SK-N-SH treated with all-trans-retinoic acid at 6 μM for 48 hours (cell line): ENCODE measurements around the gene ARHGEF40.

Experiments
- ATAC-seq: fragments of 200-7000 bp; cut with Tn5 transposase; 3 replicates; pipeline ENCODE4 v1.9.1; 2020; ENCODE audit warnings: mild to moderate bottlenecking, moderate library complexity
- ARNTL ChIP-seq: fragments of 450-650 bp; formaldehyde crosslinking; IDR thresholded peaks from 2 replicates; pipeline ENCODE4 v1.5.0; 2020; ENCODE audit warnings: low read depth, mild to moderate bottlenecking, moderate library complexity, borderline replicate concordance
- BACH2 ChIP-seq: fragments of 250-450 bp; sonication (Bioruptor Pico); IDR thresholded peaks from 2 replicates; pipeline ENCODE4 v1.9.0; 2021; ENCODE audit warnings: mild to moderate bottlenecking, borderline replicate concordance
- CREB5 ChIP-seq: fragments of 250-450 bp; sonication (Bioruptor Pico); IDR thresholded peaks from 2 replicates; pipeline ENCODE4 v1.5.1; 2020; ENCODE audit warnings: low read depth, mild to moderate bottlenecking, moderate library complexity
- CSRNP3 ChIP-seq: fragments of 250-450 bp; sonication (Bioruptor Pico); IDR thresholded peaks from 2 replicates; pipeline ENCODE4 v1.5.1; 2021; ENCODE audit warnings: mild to moderate bottlenecking, moderate library complexity
- ESRRG ChIP-seq: fragments of 250-450 bp; sonication (Bioruptor Pico); IDR thresholded peaks from 2 replicates; pipeline ENCODE4 v1.6.1; 2021; ENCODE audit warnings: mild to moderate bottlenecking
- GLIS3 ChIP-seq: fragments of 250-450 bp; sonication (Bioruptor Pico); IDR thresholded peaks from 2 replicates; pipeline ENCODE4 v1.5.0; 2020; ENCODE audit warnings: mild to moderate bottlenecking, moderate library complexity
- OSR1 ChIP-seq: fragments of 250-450 bp; sonication (Bioruptor Pico); IDR thresholded peaks from 2 replicates; pipeline ENCODE4 v1.8.0; 2022; ENCODE audit warnings: moderate library complexity, mild to moderate bottlenecking, inconsistent platforms
- PATZ1 ChIP-seq: fragments of 250-450 bp; sonication (Bioruptor Pico); IDR thresholded peaks from 2 replicates; pipeline ENCODE4 v1.8.0; 2020; ENCODE audit warnings: mild to moderate bottlenecking, moderate library complexity, borderline replicate concordance
- POU6F1 ChIP-seq: fragments of 250-450 bp; sonication (Bioruptor Pico); IDR thresholded peaks from 2 replicates; pipeline ENCODE4 v1.8.0; 2021; ENCODE audit warnings: low read depth, mild to moderate bottlenecking, moderate library complexity, borderline replicate concordance
- PPARA ChIP-seq: fragments of 250-450 bp; sonication (Bioruptor Pico); IDR thresholded peaks from 2 replicates; pipeline ENCODE4 v1.5.0; 2020; ENCODE audit warnings: mild to moderate bottlenecking, borderline replicate concordance
- RARB ChIP-seq: fragments of 250-450 bp; sonication (Bioruptor Pico); IDR thresholded peaks from 2 replicates; pipeline ENCODE4 v1.8.0; 2021; ENCODE audit warnings: mild to moderate bottlenecking, moderate library complexity
- TOX ChIP-seq: fragments of 250-450 bp; sonication (Bioruptor Pico); IDR thresholded peaks from 2 replicates; pipeline ENCODE4 v1.8.0; 2021; ENCODE audit warnings: mild to moderate bottlenecking, moderate library complexity, borderline replicate concordance
- TSHZ2 ChIP-seq: fragments of 250-450 bp; sonication (Bioruptor Pico); IDR thresholded peaks from 2 replicates; pipeline ENCODE4 v1.5.0; 2020; ENCODE audit warnings: mild to moderate bottlenecking, moderate library complexity
- ZC3H10 ChIP-seq: fragments of 250-450 bp; sonication (Bioruptor Pico); IDR thresholded peaks from 2 replicates; pipeline ENCODE4 v1.5.1; 2021; ENCODE audit warnings: mild to moderate bottlenecking, moderate library complexity
- ZFP30 ChIP-seq: fragments of 450-650 bp; formaldehyde crosslinking; IDR thresholded peaks from 2 replicates; pipeline ENCODE4 v1.5.0; 2022; ENCODE audit warnings: mild to moderate bottlenecking, moderate library complexity
- ZNF8 ChIP-seq: fragments of 450-650 bp; formaldehyde crosslinking; IDR thresholded peaks from 2 replicates; pipeline ENCODE4 v1.5.0; 2020; ENCODE audit warnings: mild to moderate bottlenecking, moderate library complexity

Gene ARHGEF40

GRCh38 chr14:21050597-21050996 is 19.5 kb upstream of the ARHGEF40 start:
- no peak for ATAC-seq
- no peak for TF ChIP-seq CSRNP3
- TF ChIP-seq ESRRG = no peak
- no peak for TF ChIP-seq CREB5 (CRISPR knock-in tag)
- TF ChIP-seq TOX (CRISPR knock-in tag) = no peak

- ATAC-seq = no peak
- no peak for TF ChIP-seq GLIS3 (CRISPR knock-in tag)
- TF ChIP-seq PPARA (CRISPR knock-in tag) = no peak
These were observed 16.7 kb upstream of the ARHGEF40 start for GRCh38 chr14:21053184-21054122.

- ATAC-seq = no peak
- TF ChIP-seq PPARA (CRISPR knock-in tag) = no peak
- TF ChIP-seq TSHZ2 = no peak
- TF ChIP-seq BACH2 (CRISPR knock-in tag) = no peak
- no peak for TF ChIP-seq RARB (CRISPR knock-in tag)
- no peak for TF ChIP-seq OSR1 (CRISPR knock-in tag)
- no peak for TF ChIP-seq POU6F1
- no peak for TF ChIP-seq ZNF8 (CRISPR knock-in tag)
- no peak for TF ChIP-seq PATZ1 (CRISPR knock-in tag)
- no peak for TF ChIP-seq ARNTL (CRISPR knock-in tag)
- no peak for TF ChIP-seq ZC3H10 (CRISPR knock-in tag)
- TF ChIP-seq, all 23 proteins: peak for 0
These were observed 15.9 kb upstream of the ARHGEF40 start for GRCh38 chr14:21054123-21054767.

GRCh38 chr14:21054768-21055145 is 15.3 kb upstream of the ARHGEF40 start:
- no peak for TF ChIP-seq ZFP30 (CRISPR knock-in tag)
- ATAC-seq = no peak
